ENCODE measurements around the gene C1GALT1.

C1GALT1 gene

DNA sequence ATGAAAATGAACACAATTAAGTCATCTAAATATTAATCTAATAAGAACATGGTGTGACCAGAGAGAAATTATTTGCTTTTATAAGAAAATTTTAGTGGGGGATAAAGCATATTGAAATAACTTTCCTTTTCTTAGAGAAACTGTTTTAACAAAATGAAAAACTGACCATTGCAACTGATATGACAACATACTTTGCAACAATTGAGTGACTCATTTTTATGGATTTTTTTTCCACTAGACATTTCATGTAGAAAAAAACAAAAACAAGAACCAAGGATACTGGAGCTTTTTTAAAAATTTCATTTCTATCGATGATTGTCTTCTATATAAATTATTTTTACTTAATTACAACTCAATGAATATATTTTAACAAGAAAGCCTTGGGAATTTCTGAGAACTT lies 90.0 kb downstream of the C1GALT1 start:
- no peak for DNase-seq (ENCODE audit: low spot score)

DNA sequence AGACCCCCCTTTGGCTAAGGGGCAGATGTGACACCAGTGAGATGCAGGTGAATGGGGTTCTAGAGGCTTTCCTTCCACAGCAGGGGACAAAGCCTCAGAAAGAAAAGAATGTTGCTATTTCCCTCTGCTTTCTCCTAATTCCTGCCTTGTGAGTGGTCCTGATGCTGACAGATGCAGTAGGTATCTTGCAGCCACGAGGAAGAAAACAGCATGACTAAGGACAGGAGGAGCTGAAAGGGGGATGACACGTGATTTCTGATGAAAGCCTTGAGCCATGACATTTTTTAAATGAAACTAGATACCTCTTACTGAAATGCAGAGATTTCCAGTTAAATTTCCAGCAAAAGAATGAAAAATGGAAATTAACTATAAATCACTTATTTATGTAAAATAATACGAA lies 92.4 kb downstream of the C1GALT1 start:
- no peak for DNase-seq (ENCODE audit: low spot score)

DNA sequence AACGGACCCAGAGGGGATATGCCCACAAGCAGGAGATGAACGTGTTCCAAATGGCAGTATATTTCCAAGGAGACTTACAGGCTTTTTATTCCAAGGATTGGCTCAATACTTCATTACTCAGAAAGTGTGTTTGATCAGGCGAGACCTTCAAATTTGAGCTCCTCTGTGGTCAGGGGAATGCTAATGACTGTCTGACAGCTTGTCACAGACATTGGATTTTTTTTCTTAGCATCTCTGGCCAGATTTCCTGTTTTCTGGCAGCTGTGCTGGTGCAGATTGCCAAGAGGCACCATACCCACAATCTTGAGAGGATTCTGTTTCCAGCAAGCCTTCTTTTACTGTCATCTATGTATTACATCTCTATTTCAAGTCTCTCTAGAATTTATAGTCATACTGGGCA lies 93.8 kb downstream of the C1GALT1 start:
- peak; percentile 29 for DNase-seq (ENCODE audit: low spot score)

DNA sequence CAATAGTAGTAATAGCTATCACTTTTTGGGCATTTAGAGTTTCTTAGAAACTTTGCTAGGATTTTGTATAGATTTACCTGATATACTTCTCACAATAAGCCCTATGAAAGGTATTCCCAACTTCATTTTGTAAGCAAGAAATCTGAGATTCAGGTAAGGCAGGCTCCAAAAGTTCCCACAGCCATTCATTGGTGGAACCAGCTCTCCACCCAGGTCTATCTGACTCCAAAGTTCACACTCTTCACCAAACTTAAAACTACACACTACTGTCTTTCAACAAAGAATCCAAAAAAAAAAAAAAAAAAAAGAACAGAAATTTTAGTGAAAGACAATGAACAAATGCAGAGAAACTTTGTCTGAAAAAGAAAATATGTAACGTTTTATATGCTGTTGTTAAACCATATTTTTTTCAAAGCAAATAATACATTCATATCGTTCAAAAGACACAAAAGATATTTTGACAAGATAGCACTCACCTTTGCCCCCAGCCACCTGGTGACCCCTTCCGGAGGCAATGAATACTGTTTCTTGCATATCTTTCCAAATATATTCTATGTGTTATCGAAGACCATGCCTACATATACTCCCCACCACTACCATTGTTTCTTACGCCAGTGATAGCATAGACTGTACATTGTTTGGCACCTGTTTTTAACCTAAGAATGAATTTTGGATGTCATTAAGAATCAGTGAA lies 108.2 kb downstream of the C1GALT1 start:
- no peak for DNase-seq (ENCODE audit: low spot score)

- DNase-seq (ENCODE audit: low spot score): no peak
These were observed 109.7 kb downstream of the C1GALT1 start for GRCh38 chr7:7292085-7292484.

- DNase-seq (ENCODE audit: low spot score): no peak
These were observed 110.3 kb downstream of the C1GALT1 start for GRCh38 chr7:7292608-7293007.

- no peak for DNase-seq (ENCODE audit: low spot score)
These were observed 110.7 kb downstream of the C1GALT1 start for GRCh38 chr7:7293092-7293491.

- DNase-seq (ENCODE audit: low spot score): no peak
These were observed 112.6 kb downstream of the C1GALT1 start for GRCh38 chr7:7294911-7295310.

All from NAMALWA (cell line).